GM23338 (cell line): ENCODE data around the gene DOCK7. TPM values are rescaled to one million over a fixed set of nuclear protein-coding genes. Genes with fewer than 3 reads are reported as not detected.

Source experiments
- ATAC-seq: fragments of 200-7000 bp; cut with Tn5 transposase; 3 replicates; pipeline ENCODE4 v1.9.1; 2020
- DNase-seq: peaks from one replicate; pipeline ENCODE4 v3.0.0-alpha.2; 2015; ENCODE audit warnings: low spot score
- H2AFZ ChIP-seq: fragments of 200-600 bp; sonication (generic); 2 replicates; pipeline ENCODE4 v1.8.0; 2016; ENCODE audit warnings: antibody characterized with exemption, mild to moderate bottlenecking, moderate library complexity
- H3F3A ChIP-seq: fragments of 200-600 bp; sonication (generic); replicated peaks from 2 replicates; pipeline ENCODE4 v1.8.0; 2017; ENCODE audit warnings: antibody characterized with exemption, mixed run types, low read depth
- H3K27ac ChIP-seq: fragments of 200-600 bp; sonication (generic); 2 replicates; pipeline ENCODE4 v1.6.1; 2016; ENCODE audit warnings: low read depth
- H3K27me3 ChIP-seq: fragments of 200-600 bp; sonication (generic); 2 replicates; pipeline ENCODE4 v1.8.0; 2016; ENCODE audit warnings: mild to moderate bottlenecking, mixed run types, moderate library complexity; ENCODE audit not compliant: insufficient read depth
- H3K36me3 ChIP-seq: fragments of 200-600 bp; sonication (generic); 2 replicates; pipeline ENCODE4 v1.8.0; 2016; ENCODE audit warnings: mild to moderate bottlenecking; ENCODE audit not compliant: insufficient read depth
- H3K4me1 ChIP-seq: fragments of 200-600 bp; sonication (generic); 2 replicates; pipeline ENCODE4 v1.8.0; 2016; ENCODE audit warnings: mild to moderate bottlenecking, moderate library complexity; ENCODE audit not compliant: insufficient read depth
- H3K4me2 ChIP-seq: fragments of 200-600 bp; sonication (generic); 2 replicates; pipeline ENCODE4 v1.7.1; 2017; ENCODE audit warnings: mixed run types
- H3K4me3 ChIP-seq: fragments of 200-600 bp; sonication (generic); 2 replicates; pipeline ENCODE4 v1.6.1; 2016; ENCODE audit warnings: mixed run types
- H3K79me2 ChIP-seq: fragments of 200-600 bp; sonication (generic); replicated peaks from 2 replicates; pipeline ENCODE4 v1.8.0; 2017; ENCODE audit warnings: mild to moderate bottlenecking; ENCODE audit not compliant: insufficient read depth
- H3K9me2 ChIP-seq: fragments of 200-600 bp; sonication (generic); 2 replicates; pipeline ENCODE4 v1.8.0; 2017; ENCODE audit not compliant: insufficient read depth
- H4K20me1 ChIP-seq: fragments of 200-600 bp; sonication (generic); replicated peaks from 2 replicates; pipeline ENCODE4 v1.8.0; 2017; ENCODE audit warnings: mild to moderate bottlenecking; ENCODE audit not compliant: insufficient read depth
- H3K27ac Mint-ChIP-seq: 2 replicates; pipeline ENCODE4 v1.8.0; 2020; ENCODE audit warnings: inconsistent platforms, mild to moderate bottlenecking, moderate library complexity, mixed read lengths
- H3K27me3 Mint-ChIP-seq: 3 replicates; pipeline ENCODE4 v1.8.0; 2022; ENCODE audit warnings: low read depth, mild to moderate bottlenecking, moderate library complexity, mixed read lengths, inconsistent platforms; ENCODE audit not compliant: insufficient read depth, poor library complexity
- H3K36me3 Mint-ChIP-seq: 3 replicates; pipeline ENCODE4 v1.8.0; 2021; ENCODE audit warnings: low read depth, mild to moderate bottlenecking, inconsistent platforms, moderate library complexity, mixed read lengths
- H3K4me1 Mint-ChIP-seq: 3 replicates; pipeline ENCODE4 v1.8.0; 2020; ENCODE audit warnings: mild to moderate bottlenecking, inconsistent platforms, mixed read lengths
- H3K4me3 Mint-ChIP-seq: 3 replicates; pipeline ENCODE4 v1.8.0; 2021; ENCODE audit warnings: moderate library complexity, mild to moderate bottlenecking, inconsistent platforms, mixed read lengths
- H3K9me3 Mint-ChIP-seq: 3 replicates; pipeline ENCODE4 v1.8.0; 2020; ENCODE audit warnings: moderate library complexity, mild to moderate bottlenecking, inconsistent platforms, mixed read lengths
- polyA plus RNA-seq: library from polyadenylated mRNA; unstranded; fragments of >200 nt; fragmentation: Nextera tagmentation; extraction: Ambion mirVana; gene quantifications from 2 replicates; pipeline ENCODE4 v1.2.1, GENCODE V29; 2016
- small RNA-seq: library from RNA; depleted of rRNA; stranded (forward); fragments of <200 nt; gene quantifications from one replicate; pipeline ENCODE3, GENCODE V24; 2014; ENCODE audit warnings: low replicate concordance
- total RNA-seq: library from RNA; depleted of rRNA; stranded (reverse); fragments of >200 nt; shearing (Covaris generic); gene quantifications from 2 replicates; pipeline ENCODE4 v1.2.3, GENCODE V29; 2014; rRNA removed
- TF ChIP-seq, protein P1 (sequence below): IDR thresholded peaks from one replicate; pipeline ENCODE4 v1.6.1; 2018; ENCODE audit warnings: antibody characterized with exemption; ENCODE audit not compliant: unreplicated experiment
- TF ChIP-seq, protein P2 (sequence below), 2 experiments: fragments of 200-600 bp in 1 of 2; sonication (generic) in 1 of 2; conservative IDR thresholded peaks; 2 replicates each; pipeline versions ENCODE4 v1.5.1 to v1.6.1; 2016 to 2017; ENCODE audit warnings: antibody characterized with exemption in 2 of 2, low read depth in 2 of 2, mild to moderate bottlenecking in 2 of 2, moderate library complexity in 1 of 2

DOCK7 gene
- total and polyA plus RNA-seq, 2 experiments from 2014 or later = 20.5 to 37.3 TPM

DNA sequence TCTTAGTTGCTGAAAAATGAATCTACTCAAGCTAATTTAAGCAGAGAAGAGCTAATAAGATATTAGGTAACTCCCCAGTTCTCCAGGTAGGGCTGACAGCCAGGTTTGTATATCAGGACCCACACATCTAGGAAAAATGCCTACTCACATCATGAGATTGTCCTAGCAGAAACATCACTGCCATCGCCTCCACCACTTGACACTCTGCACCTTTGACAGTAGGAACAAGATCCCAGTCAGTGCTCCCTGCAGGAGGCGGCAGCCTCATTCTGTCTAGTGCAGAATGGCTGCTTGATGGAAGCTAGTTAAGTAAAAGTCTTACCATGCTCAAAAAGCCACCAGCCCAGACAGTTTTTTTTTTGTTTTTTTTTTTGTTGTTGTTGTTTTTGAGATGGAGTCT lies 282.9 kb downstream of the DOCK7 start:
- Mint-ChIP-seq H3K4me3 (no peak overlapping the region), H3K27ac (no peak overlapping the region), H3K9me3 (no peaks in the 10 kb centered on the region), H3K36me3 (no peaks in the 10 kb centered on the region), H3K27me3 (peaks cover 4% of the 10 kb centered on the region), H3K4me1 (peaks cover 27% of the 10 kb centered on the region)
- DNase-seq (no peak), ATAC-seq (no peak)
- Histone ChIP-seq H3K27me3 (no peaks in the 10 kb centered on the region), H3K27ac (no peak overlapping the region), H3K4me1 (peaks cover 4% of the 10 kb centered on the region), H3F3A (no peaks in the 10 kb centered on the region), H4K20me1 (no peaks in the 10 kb centered on the region), H2AFZ (no peak overlapping the region), H3K4me2 (no peak overlapping the region), H3K4me3 (no peak overlapping the region), H3K79me2 (no peaks in the 10 kb centered on the region), H3K36me3 (no peaks in the 10 kb centered on the region), H3K9me2 (no peaks in the 10 kb centered on the region)
- TF ChIP-seq, protein P1, sequence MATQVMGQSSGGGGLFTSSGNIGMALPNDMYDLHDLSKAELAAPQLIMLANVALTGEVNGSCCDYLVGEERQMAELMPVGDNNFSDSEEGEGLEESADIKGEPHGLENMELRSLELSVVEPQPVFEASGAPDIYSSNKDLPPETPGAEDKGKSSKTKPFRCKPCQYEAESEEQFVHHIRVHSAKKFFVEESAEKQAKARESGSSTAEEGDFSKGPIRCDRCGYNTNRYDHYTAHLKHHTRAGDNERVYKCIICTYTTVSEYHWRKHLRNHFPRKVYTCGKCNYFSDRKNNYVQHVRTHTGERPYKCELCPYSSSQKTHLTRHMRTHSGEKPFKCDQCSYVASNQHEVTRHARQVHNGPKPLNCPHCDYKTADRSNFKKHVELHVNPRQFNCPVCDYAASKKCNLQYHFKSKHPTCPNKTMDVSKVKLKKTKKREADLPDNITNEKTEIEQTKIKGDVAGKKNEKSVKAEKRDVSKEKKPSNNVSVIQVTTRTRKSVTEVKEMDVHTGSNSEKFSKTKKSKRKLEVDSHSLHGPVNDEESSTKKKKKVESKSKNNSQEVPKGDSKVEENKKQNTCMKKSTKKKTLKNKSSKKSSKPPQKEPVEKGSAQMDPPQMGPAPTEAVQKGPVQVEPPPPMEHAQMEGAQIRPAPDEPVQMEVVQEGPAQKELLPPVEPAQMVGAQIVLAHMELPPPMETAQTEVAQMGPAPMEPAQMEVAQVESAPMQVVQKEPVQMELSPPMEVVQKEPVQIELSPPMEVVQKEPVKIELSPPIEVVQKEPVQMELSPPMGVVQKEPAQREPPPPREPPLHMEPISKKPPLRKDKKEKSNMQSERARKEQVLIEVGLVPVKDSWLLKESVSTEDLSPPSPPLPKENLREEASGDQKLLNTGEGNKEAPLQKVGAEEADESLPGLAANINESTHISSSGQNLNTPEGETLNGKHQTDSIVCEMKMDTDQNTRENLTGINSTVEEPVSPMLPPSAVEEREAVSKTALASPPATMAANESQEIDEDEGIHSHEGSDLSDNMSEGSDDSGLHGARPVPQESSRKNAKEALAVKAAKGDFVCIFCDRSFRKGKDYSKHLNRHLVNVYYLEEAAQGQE = no peak
- TF ChIP-seq, protein P2, sequence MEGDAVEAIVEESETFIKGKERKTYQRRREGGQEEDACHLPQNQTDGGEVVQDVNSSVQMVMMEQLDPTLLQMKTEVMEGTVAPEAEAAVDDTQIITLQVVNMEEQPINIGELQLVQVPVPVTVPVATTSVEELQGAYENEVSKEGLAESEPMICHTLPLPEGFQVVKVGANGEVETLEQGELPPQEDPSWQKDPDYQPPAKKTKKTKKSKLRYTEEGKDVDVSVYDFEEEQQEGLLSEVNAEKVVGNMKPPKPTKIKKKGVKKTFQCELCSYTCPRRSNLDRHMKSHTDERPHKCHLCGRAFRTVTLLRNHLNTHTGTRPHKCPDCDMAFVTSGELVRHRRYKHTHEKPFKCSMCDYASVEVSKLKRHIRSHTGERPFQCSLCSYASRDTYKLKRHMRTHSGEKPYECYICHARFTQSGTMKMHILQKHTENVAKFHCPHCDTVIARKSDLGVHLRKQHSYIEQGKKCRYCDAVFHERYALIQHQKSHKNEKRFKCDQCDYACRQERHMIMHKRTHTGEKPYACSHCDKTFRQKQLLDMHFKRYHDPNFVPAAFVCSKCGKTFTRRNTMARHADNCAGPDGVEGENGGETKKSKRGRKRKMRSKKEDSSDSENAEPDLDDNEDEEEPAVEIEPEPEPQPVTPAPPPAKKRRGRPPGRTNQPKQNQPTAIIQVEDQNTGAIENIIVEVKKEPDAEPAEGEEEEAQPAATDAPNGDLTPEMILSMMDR (conservative IDR thresholded peaks at IDR 0.05; ENCODE audit: low read depth in 2 of 2) = peak in 1 of 2 experiments; percentile 20; a peak in 2 of 4 replicates

Small RNA genes within 50 kb of the gene (small RNA-seq; reads per million reads assigned to genes)
- gene AL451044.1 = not detected

Other genes with a start within 250 kb of the DOCK7 start
- gene ANGPTL3, start 90.9 kb downstream of the DOCK7 start, total RNA-seq = not detected in 2 replicates
- 0.10 and 0.16 TPM in 2 replicates for gene ANGPTL3, start 90.9 kb downstream of the DOCK7 start, polyA plus RNA-seq
- gene ATG4C, start 95.7 kb upstream of the DOCK7 start, total RNA-seq = 15.7 and 22.1 TPM in 2 replicates
- gene ATG4C, start 95.7 kb upstream of the DOCK7 start, polyA plus RNA-seq = 13.7 and 18.6 TPM in 2 replicates